Fibroblast of lung (primary cell): Measurements from ENCODE around the gene TEX13A.

ENCODE experiments used
- CTCF ChIP-seq, 2 donors: IDR thresholded peaks in 1 of 2; conservative IDR thresholded peaks in 1 of 2; 1 replicate in 1 of 2; 2 replicates in 1 of 2; pipeline ENCODE4 v1.5.1; 2011 to 2012; ENCODE audit warnings: low read length in 2 of 2, control low read depth in 1 of 2, inconsistent platforms in 1 of 2, low read depth in 1 of 2, mild to moderate bottlenecking in 1 of 2
- EZH2 ChIP-seq: IDR thresholded peaks from 2 replicates; pipeline ENCODE4 v1.5.1; 2012; ENCODE audit warnings: low read length, control low read depth, mild to moderate bottlenecking; ENCODE audit errors: missing control alignments

GRCh38 chrX:105191878-105192277 is 28.6 kb downstream of the TEX13A start:
- TF ChIP-seq CTCF (conservative IDR thresholded peaks at IDR 0.05 in 1 of 2, IDR thresholded peaks at IDR 0.05 in 1 of 2; ENCODE audit: low read depth in 1 of 2, low read length in 2 of 2) (peak; percentile 24 to 50), EZH2 (no peak)
